ENCODE results near the gene NGEF.

The NGEF gene

GRCh38 chr2:232998666-232998985 is 14.4 kb downstream of the NGEF start:
- no peak for DNase-seq (ENCODE audit: low read depth)
- H3K4me3 ChIP-seq (replicated peaks; ENCODE audit: low read depth, low read length): no peak overlapping the region
- TF ChIP-seq CTCF (IDR thresholded peaks at IDR 0.05; ENCODE audit: low read length, missing control alignments): no peak

- H3K4me3 ChIP-seq (replicated peaks; ENCODE audit: low read depth, low read length): no peak overlapping the region
- DNase-seq (ENCODE audit: low read depth): no peak
- no peak for TF ChIP-seq CTCF (IDR thresholded peaks at IDR 0.05; ENCODE audit: low read length, missing control alignments)
Measured at GRCh38 chr2:232997749-232998665, 15.0 kb downstream of the NGEF start.

GRCh38 chr2:232994446-232994845 is 18.6 kb downstream of the NGEF start:
- TF ChIP-seq CTCF (IDR thresholded peaks at IDR 0.05; ENCODE audit: low read length, missing control alignments): no peak
- DNase-seq (ENCODE audit: low read depth): no peak
- H3K4me3 ChIP-seq (replicated peaks; ENCODE audit: low read depth, low read length): no peak overlapping the region

- no peak for TF ChIP-seq CTCF (IDR thresholded peaks at IDR 0.05; ENCODE audit: low read length, missing control alignments)
- no peak overlapping the region for H3K4me3 ChIP-seq (replicated peaks; ENCODE audit: low read depth, low read length)
- no peak for DNase-seq (ENCODE audit: low read depth)
Measured at GRCh38 chr2:232993231-232993821, 19.7 kb downstream of the NGEF start.

GRCh38 chr2:232986155-232986554 is 26.9 kb downstream of the NGEF start:
- H3K4me3 ChIP-seq (replicated peaks; ENCODE audit: low read depth, low read length): no peak overlapping the region
- DNase-seq (ENCODE audit: low read depth): no peak
- TF ChIP-seq CTCF (IDR thresholded peaks at IDR 0.05; ENCODE audit: low read length, missing control alignments): no peak

- TF ChIP-seq CTCF (IDR thresholded peaks at IDR 0.05; ENCODE audit: low read length, missing control alignments): no peak
- DNase-seq (ENCODE audit: low read depth): no peak
- H3K4me3 ChIP-seq (replicated peaks; ENCODE audit: low read depth, low read length): no peak overlapping the region
Measured at GRCh38 chr2:232984451-232985207, 28.4 kb downstream of the NGEF start.
